Measurements from ENCODE around the gene STKLD1.

Gene STKLD1

DNA sequence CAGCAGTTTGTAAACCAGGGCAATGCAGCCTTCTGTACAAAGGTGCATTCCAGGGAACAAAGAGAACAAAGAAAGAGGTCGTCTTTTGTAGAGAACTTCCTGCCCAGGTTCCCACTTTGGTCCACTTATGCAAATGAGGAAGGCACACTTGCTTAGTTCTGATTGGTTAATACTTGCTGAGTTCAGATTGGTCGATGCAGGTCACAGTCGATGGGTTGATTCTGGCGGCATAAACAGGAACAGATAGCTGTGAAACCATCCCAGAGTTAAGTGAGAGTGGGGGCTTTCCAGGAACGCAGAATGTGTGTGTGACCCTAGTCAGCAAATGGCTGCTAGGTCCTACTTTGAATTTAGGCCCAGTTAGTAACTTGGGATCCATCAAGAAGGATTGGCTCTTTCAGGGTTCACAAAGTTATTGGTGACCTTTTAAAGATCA lies 44.2 kb downstream of the STKLD1 start:
- DNase-seq = no peak

DNA sequence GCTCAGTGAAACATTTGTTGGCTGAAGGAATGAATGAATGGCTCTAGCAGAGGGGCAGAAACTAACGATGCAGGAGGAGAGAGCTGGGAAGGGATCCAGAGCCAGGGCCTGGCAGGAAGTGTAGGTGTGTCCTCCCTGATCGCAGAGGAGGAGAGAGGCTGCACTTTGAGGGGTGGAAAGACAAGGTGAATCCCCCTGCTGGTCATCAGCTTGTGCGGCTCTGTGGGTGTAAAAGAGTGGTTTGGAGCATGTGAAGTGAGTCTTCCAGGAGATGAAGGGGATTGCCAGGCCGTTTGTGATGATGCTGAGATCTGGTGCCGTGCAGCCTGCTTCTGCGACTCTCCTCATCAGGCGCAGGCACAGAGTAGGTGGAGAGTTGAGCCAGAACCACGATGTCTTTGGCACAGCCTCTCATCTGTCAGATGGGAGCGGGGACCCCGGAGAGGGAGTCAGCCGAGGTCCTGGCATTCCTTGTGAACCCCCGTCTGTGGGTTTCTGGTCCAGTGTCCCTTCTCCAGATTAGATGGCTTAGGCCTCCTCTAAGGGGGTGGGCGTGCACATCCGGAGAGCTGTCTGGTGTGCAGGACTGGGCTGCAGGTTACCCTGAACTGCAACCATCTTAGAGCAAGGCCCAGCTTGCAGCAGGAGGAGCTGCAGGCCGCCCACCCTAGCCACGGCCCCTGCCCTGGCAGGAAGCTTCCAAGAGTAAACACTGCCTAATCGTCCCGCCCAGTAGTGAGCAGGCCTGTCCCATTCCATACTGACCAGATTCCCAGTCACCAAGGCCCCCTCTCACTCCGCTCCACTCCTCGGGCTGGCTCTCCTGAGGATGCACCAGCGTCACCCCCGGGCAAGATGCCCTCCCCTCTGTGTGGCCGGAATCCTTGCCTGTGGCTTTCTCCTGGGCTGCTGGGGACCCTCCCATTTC lies 45.7 kb downstream of the STKLD1 start, which contains the start of gene ADAMTS13:
Gene ADAMTS13, plus strand, starts transcription at position 753 of the 928 bp plus-strand sequence. Its CDS starts 77 bp downstream, at position 830.
- no peak for DNase-seq

DNA sequence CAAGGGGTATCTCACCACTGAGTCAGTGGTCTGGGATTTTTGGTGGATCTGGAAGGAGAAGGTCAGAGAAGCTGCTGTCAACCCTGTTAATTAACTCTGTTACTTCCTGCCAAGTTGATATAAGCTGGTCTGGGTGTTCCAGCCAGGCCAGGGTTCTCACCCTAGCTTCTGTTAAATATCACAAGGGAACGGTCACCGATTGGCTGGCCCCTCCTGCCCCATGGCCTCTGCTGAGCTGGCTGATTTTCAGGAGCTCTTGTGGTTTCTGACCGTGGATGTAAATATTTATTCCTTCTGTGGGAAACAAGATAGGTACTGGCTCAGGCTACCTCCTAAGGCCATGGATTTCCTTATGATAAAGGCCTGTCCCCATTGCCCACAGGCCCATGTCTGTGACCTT lies 47.0 kb downstream of the STKLD1 start:
- DNase-seq = no peak

DNA sequence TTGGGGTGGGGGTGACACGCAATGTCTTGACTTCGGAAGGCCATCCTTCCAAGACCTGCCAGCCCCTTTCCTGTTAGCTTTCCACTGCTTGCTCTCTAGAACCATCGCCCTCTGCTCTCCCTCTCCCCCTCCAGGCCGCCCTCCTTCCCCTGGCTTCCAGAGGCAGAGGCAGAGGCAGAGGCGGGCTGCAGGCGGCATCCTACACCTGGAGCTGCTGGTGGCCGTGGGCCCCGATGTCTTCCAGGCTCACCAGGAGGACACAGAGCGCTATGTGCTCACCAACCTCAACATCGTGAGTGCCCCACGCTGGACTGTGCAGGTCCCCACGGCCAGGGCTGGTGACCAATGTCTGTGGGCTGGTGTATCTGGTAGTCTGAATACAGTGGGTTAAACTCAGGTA lies 48.0 kb downstream of the STKLD1 start:
- DNase-seq = no peak

DNA sequence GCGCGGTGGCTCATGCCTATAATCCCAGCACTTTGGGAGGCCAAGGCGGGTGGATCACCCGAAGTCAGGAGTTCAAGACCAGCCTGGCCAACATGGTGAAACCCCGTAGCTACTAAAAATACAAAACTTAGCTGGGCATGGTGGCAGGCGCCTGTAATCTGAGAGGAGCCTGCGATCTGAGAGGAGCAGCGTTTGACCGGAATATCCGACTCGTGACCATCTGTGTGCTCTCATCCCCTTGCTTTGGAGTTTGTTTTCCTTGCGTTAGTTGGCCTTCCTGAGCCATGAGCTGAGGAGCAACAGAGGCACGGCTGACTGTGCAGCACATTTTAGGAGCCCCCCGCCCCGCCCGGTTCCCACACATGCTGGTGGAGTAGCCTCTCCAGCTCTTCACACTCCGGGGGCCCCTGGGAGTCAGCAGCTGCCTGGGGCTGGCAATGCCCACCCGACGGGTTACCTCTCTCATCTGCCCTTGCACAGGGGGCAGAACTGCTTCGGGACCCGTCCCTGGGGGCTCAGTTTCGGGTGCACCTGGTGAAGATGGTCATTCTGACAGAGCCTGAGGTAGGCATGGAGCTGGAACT lies 49.0 kb downstream of the STKLD1 start:
- DNase-seq = no peak

DNA sequence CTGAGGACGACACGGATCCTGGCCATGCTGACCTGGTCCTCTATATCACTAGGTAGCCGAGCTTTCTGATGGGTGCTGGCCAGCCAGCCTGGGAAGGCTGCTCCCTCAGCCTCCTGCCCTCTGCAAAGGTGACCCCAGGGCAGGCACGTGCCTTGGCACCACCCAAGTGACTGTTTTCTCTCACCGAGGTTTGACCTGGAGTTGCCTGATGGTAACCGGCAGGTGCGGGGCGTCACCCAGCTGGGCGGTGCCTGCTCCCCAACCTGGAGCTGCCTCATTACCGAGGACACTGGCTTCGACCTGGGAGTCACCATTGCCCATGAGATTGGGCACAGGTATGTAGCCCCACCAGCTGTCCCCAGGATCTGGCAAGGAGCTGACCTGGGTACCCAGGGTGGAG lies 49.8 kb downstream of the STKLD1 start:
- no peak for DNase-seq

DNA sequence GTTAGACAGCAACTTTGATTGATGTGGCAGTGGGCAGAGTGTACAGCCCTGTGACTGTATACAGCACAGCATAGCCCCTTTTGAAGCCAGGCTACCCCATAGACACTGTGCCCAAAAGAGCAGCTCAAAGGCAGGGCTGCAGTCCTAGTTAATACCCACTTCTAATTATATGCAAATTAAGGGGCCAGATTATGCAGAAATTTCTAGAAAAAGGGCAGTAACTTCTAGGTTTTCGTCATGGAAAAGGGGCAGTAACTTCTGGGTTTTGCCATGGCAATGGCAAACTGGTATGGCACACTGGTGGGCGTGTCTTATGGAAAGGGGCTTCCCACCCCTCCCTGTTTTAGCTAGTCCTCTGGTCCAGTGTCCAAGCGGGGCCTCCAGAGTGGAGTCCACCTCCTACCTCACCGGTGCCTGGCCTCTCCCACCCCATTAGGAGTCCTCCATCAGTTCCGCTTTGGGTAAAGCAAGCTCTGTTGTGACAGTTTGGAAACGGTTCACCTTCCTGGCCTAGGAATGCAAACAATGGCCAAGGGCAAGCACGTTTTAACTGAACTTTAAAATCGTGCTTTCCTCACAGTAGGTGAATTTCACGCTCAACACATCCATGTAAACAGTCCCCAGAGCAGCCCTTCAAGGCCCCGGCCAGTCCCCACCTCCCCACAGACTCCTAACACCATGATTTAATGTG lies 51.6 kb downstream of the STKLD1 start:
- no peak for DNase-seq

DNA sequence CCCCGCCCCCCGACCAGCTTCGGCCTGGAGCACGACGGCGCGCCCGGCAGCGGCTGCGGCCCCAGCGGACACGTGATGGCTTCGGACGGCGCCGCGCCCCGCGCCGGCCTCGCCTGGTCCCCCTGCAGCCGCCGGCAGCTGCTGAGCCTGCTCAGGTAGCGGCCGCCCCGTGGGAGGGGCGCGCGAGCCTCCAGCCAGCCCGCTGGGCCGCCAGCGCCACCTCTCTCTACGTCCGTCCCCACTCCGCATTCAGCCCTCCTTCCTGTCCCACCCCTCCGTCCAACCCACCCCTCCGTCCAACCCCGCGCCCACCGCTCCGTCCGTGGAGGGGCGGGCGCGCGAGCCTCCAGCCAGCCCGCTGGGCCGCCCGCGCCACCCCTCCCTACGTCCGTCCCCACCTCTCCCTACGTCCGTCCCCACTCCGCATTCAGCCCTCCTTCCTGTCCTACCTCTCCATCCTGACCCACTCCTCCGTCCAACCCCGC lies 52.5 kb downstream of the STKLD1 start:
- DNase-seq = no peak

DNA sequence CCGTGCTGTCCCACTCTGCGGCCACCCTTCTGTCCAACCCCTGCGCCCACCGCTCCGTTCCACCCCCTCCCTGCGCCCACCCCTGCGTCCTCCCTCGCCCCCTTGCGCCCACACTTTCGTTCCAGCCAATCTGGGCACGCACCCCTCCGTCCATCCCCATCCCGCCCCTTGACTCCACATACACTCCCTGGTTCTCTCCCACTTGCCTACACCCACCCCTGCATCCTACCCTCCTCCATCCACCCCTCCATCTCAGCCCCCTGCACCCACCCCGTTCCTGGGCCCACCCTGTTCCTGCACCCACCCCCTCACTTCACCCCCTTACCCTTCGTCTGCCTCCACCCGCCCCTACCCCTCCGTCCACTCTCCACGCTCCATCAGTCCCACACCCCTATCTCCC lies 53.0 kb downstream of the STKLD1 start:
- no peak for DNase-seq

DNA sequence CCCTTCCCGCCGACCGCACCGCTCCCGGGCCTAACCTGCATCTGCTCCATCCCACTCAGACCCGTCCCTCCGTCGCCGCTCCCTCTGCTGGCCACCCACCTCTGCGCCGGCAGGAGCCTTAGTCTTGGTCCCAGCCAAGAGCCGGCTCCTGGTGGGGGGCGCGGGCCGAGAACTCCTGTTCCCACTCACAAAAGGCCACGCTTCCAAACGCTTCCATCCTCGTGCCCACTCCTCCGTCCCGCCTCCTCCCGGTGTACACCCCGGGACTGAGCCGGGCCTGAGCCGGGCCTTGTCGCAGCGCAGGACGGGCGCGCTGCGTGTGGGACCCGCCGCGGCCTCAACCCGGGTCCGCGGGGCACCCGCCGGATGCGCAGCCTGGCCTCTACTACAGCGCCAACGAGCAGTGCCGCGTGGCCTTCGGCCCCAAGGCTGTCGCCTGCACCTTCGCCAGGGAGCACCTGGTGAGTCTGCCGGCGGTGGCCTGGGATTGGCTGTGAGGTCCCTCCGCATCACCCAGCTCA lies 53.5 kb downstream of the STKLD1 start:
- DNase-seq = no peak

DNA sequence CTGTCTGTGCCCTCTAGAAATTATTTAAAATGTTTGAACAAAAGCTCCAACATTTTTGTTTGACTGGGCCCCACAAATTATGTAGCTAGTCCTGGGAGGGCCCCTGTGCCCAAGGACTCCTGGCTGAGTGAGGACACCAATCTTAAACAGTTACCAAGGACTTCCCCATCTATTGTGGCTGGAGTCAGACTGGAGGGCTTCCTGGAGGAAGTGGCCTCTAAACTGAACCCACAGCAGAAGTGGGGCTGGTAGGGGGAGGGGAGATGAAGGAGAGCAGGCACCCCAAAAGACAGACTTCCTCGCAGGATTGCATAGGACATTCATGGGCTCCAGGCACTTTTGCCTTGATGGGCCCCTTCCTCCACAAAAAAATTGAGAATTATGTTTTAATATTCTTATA lies 54.1 kb downstream of the STKLD1 start:
- no peak for DNase-seq

DNA sequence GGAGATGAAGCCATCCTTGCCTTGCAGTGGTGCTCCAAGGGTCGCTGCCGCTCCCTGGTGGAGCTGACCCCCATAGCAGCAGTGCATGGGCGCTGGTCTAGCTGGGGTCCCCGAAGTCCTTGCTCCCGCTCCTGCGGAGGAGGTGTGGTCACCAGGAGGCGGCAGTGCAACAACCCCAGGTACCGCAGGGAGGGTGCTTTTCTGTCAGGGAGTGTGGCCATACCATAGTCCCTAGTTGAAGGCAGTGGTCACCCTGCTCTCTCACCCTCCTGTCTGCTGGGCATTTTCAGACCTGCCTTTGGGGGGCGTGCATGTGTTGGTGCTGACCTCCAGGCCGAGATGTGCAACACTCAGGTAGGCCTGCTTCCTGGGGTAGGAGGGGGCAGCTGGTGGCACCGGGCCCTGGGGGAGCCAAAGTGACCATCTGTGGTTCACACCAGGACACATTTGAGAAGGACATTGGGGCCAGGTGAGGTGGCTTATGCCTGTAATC lies 57.2 kb downstream of the STKLD1 start:
- no peak for DNase-seq

DNA sequence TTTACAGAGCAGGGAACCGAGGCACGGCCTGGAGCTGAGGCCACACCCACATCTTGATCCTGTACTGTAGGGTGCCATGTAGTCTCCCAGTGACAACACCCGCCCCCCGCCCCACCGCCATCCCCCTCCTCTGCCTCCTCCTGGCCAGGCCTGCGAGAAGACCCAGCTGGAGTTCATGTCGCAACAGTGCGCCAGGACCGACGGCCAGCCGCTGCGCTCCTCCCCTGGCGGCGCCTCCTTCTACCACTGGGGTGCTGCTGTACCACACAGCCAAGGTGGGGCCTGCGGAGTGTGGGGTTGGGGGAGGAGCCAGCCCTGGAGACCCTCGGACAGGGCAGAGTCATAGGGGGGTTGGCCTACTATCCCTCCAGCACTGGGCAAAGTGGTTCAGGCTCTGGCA lies 60.5 kb downstream of the STKLD1 start:
- no peak for DNase-seq

DNA sequence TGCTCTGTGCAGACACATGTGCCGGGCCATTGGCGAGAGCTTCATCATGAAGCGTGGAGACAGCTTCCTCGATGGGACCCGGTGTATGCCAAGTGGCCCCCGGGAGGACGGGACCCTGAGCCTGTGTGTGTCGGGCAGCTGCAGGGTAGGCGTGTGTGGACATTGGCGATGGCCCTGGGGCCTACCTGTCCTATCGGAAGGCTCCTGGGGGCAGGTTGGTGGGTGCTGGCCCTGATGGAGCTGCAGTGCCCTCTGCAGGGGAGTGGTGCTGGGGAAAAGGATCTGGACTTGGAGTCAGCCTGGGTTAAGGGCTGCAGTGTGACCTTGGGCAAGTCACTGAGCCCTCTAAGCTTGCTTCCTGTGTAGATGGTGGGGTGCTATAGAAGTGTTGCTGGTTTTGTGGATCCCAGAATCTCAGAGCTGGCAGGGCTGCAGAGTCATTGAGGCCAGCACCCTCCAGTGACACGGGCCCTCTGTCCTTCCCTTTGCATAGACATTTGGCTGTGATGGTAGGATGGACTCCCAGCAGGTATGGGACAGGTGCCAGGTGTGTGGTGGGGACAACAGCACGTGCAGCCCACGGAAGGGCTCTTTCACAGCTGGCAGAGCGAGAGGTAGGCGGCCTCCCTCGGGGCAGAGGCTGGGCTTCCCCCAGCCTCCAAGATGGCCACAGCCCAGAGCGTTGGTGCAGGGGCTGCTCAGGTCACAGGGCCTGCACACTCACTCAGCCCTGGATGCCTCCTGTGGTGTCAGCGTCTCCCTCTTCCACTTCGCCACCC lies 61.8 kb downstream of the STKLD1 start:
- DNase-seq = no peak

DNA sequence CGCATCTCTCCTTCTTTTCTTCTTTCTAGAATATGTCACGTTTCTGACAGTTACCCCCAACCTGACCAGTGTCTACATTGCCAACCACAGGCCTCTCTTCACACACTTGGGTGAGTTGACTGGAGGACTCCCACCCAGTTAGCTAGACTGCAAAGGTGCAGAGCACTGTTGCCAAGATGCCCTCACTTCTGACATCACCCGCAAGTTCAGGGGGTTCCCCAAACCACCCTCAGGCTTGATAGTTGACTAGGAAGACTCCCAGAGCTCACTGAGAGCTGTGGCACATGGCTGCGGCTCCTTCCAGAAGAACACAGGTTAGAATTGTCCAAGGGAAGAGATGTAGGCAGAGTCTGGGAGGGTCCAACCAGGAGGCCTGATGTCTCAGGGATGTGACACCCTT lies 63.2 kb downstream of the STKLD1 start:
- no peak for DNase-seq

DNA sequence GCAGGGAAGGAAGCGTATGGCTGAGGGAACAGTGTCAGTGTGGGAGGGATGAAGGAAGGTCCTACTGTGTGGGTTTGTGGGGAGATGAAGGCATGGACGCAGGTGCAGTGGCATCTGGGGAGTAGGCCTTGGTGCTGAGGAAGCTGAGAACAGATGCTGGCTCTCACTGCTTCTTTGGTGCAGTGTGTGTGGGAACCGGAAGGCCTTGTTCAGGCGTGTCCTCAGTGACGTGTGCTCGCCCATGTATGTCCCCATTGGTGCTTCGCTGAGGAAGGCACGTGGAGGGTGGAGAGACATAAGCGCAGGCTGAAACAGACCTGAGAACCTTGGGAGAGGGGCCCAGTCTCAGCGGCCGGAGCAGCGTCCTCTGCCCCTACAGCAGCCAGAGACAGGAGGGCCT lies 64.7 kb downstream of the STKLD1 start:
- DNase-seq = no peak

DNA sequence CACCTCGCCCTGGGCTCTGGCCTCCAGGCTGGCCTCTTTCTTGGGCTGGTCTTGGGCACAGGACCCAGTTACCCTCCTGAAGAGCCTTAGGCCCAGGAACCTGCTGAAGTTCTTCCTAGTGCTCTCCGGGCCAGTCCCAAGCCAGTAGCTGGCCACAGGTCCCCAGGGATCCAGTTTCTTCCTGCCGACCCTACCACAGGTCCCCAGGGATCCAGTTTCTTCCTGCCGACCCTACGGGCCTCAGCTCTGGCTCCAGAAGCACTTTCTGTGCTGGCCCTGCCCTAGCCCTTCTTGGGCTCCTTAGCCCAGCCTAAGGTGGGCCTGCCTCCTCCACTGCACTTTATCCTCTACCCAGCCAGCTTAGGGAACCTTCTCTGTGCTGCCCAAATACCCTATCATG lies 65.4 kb downstream of the STKLD1 start:
- no peak for DNase-seq

DNA sequence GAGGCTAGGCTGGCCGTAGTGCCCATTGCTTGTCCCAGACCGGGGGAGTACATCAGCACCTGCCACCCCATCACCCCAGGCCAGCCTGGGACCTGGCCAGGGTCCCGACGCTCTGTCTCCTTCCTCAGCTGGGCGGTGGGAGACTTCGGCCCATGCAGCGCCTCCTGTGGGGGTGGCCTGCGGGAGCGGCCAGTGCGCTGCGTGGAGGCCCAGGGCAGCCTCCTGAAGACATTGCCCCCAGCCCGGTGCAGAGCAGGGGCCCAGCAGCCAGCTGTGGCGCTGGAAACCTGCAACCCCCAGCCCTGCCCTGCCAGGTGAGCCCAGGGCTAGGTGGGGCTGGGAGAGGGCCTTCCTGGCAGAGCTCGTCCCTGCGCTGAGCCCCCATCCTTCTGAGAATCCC lies 67.1 kb downstream of the STKLD1 start:
- DNase-seq = no peak

DNA sequence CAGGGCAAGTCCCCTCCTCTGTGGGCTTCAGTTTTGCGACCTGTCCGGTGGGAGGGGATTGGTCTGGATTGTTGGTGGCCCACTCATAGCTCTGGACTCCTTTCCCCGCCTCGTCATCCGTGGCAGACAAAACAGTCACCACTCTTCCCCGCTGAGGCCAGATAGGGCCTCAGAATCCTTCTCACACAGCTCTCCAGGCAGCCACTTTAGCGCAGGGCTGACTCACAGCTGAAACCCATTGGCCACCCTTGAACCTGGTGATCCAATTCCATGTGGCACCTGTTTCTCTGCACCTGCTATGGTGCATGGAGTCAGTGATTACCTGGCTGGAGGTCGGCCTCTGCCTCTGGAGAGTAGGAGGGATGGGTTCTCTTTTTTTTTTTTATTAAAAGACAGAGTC lies 67.8 kb downstream of the STKLD1 start:
- no peak for DNase-seq

DNA sequence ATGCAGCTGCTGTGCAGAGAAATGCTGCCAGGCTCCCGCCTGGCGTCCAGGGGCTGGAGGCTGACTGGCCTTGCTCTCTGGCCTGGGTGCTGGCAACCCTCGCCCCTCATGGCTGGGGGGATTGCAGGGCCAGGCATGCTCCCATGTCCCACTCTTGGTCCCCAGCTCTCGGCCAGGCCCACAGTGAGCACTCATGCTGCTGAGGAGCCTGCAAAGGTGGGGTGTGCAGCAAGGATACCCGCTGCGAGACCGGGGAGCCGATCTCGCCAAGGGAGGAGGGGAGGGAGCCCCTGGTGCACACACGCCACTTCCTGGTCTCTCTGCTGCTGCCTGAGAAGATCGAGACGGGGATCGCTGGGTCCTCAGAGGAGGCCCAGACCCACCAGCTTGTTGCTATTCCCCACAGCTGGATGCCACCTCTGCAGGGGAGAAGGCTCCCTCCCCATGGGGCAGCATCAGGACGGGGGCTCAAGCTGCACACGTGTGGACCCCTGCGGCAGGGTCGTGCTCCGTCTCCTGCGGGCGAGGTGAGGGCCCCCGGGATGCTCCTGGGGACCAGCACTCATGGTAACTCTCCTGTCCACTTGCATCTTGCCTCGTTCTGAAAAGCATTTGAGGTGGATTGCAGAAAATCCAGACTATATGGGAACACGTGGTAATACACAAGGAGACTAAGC lies 69.3 kb downstream of the STKLD1 start:
- no peak for DNase-seq

DNA sequence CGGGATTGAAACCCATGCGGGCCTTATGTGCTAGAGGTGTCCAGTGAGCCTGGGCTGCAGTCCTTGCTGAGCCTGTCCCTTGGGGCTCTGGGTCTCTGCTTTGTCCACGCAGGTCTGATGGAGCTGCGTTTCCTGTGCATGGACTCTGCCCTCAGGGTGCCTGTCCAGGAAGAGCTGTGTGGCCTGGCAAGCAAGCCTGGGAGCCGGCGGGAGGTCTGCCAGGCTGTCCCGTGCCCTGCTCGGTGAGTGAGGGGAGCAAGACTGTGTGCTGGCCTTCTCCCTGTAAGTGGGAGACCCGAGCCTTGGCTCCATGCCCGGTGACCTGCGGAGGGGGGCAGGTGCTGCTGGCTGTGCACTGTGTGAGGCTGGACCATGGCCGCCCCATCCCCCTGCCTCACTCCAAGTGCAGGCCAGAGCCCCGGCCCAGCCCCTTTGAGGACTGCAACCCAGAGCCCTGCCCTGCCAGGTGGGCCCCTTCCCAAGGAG lies 72.4 kb downstream of the STKLD1 start:
- DNase-seq = no peak

DNA sequence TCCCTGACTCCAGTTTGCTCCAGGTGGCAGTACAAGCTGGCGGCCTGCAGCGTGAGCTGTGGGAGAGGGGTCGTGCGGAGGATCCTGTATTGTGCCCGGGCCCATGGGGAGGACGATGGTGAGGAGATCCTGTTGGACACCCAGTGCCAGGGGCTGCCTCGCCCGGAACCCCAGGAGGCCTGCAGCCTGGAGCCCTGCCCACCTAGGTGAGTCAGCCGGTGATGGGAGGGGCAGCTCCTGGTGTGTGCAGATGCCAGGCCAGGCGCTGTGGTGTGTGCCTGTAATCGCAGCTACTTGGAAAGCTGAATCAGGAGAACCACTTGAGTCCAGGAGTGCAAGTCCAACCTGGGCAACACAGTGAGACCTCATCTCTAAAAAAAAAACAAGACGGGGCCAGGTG lies 73.6 kb downstream of the STKLD1 start:
- DNase-seq = no peak
